ENCODE data around the gene FALEC.

DNA sequence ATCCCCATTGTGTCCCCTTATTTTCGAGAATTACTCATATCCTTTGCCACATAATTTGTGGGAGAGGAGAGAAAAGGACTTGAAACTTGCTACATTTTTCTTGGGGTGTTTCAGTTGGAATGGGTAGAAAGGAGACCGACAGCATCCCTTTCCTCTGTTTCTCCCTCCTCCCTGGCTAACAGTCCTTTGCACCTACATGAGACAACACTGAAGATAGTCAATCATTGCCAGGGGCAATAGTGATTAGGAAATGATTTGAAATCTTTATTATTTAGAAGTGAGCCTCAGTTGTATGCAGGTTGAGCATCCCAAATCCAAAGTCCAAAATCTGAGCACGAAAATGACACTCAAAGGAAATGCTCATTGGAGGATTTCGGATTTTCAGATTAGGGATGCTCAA, 36.2 kb upstream of the FALEC start:
- TF ChIP-seq, protein P1, sequence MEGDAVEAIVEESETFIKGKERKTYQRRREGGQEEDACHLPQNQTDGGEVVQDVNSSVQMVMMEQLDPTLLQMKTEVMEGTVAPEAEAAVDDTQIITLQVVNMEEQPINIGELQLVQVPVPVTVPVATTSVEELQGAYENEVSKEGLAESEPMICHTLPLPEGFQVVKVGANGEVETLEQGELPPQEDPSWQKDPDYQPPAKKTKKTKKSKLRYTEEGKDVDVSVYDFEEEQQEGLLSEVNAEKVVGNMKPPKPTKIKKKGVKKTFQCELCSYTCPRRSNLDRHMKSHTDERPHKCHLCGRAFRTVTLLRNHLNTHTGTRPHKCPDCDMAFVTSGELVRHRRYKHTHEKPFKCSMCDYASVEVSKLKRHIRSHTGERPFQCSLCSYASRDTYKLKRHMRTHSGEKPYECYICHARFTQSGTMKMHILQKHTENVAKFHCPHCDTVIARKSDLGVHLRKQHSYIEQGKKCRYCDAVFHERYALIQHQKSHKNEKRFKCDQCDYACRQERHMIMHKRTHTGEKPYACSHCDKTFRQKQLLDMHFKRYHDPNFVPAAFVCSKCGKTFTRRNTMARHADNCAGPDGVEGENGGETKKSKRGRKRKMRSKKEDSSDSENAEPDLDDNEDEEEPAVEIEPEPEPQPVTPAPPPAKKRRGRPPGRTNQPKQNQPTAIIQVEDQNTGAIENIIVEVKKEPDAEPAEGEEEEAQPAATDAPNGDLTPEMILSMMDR (IDR thresholded peaks at IDR 0.05) = no peak
- TF ChIP-seq EP300 (IDR thresholded peaks at IDR 0.05; ENCODE audit: low read depth) = no peak
